Measurements from ENCODE around the gene HBG2.
"Not testable (repeated sequence)": the region's sequence is repeated elsewhere in the genome, so short reads cannot be mapped to it uniquely, and the experiment has no call there.

DNA sequence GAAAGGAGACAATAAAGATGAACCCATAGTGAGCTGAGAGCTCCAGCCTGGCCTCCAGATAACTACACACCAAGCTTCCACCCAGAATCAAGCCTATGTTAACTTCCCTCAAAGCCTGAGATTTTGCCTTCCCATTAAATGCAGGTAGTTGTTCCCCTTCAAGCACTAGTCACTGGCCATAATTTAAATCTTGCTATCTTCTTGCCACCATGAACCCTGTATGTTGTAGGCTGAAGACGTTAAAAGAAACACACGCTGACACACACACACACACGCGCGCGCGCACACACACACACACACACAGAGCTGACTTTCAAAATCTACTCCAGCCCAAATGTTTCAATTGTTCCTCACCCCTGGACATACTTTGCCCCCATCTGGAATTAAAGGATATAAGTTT, 6.1 kb downstream of the HBG2 start:
- TF ChIP-seq, protein P1, sequence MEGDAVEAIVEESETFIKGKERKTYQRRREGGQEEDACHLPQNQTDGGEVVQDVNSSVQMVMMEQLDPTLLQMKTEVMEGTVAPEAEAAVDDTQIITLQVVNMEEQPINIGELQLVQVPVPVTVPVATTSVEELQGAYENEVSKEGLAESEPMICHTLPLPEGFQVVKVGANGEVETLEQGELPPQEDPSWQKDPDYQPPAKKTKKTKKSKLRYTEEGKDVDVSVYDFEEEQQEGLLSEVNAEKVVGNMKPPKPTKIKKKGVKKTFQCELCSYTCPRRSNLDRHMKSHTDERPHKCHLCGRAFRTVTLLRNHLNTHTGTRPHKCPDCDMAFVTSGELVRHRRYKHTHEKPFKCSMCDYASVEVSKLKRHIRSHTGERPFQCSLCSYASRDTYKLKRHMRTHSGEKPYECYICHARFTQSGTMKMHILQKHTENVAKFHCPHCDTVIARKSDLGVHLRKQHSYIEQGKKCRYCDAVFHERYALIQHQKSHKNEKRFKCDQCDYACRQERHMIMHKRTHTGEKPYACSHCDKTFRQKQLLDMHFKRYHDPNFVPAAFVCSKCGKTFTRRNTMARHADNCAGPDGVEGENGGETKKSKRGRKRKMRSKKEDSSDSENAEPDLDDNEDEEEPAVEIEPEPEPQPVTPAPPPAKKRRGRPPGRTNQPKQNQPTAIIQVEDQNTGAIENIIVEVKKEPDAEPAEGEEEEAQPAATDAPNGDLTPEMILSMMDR (IDR thresholded peaks at IDR 0.05), result not testable (repeated sequence)
- not testable (repeated sequence) for TF ChIP-seq TCF7 (CRISPR knock-in tag; IDR thresholded peaks at IDR 0.05; ENCODE audit: low read depth); SMAD4 (CRISPR knock-in tag; IDR thresholded peaks at IDR 0.05); ZBTB21 (CRISPR knock-in tag; IDR thresholded peaks at IDR 0.05; ENCODE audit: borderline replicate concordance); NFE2L1 (CRISPR knock-in tag; IDR thresholded peaks at IDR 0.05); NFYB (CRISPR knock-in tag; conservative IDR thresholded peaks at IDR 0.05; ENCODE audit: low read depth); JAZF1 (CRISPR knock-in tag; IDR thresholded peaks at IDR 0.05); NR2C2 (CRISPR knock-in tag; IDR thresholded peaks at IDR 0.05)
- TF ChIP-seq, protein P2, sequence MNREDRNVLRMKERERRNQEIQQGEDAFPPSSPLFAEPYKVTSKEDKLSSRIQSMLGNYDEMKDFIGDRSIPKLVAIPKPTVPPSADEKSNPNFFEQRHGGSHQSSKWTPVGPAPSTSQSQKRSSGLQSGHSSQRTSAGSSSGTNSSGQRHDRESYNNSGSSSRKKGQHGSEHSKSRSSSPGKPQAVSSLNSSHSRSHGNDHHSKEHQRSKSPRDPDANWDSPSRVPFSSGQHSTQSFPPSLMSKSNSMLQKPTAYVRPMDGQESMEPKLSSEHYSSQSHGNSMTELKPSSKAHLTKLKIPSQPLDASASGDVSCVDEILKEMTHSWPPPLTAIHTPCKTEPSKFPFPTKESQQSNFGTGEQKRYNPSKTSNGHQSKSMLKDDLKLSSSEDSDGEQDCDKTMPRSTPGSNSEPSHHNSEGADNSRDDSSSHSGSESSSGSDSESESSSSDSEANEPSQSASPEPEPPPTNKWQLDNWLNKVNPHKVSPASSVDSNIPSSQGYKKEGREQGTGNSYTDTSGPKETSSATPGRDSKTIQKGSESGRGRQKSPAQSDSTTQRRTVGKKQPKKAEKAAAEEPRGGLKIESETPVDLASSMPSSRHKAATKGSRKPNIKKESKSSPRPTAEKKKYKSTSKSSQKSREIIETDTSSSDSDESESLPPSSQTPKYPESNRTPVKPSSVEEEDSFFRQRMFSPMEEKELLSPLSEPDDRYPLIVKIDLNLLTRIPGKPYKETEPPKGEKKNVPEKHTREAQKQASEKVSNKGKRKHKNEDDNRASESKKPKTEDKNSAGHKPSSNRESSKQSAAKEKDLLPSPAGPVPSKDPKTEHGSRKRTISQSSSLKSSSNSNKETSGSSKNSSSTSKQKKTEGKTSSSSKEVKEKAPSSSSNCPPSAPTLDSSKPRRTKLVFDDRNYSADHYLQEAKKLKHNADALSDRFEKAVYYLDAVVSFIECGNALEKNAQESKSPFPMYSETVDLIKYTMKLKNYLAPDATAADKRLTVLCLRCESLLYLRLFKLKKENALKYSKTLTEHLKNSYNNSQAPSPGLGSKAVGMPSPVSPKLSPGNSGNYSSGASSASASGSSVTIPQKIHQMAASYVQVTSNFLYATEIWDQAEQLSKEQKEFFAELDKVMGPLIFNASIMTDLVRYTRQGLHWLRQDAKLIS (CRISPR knock-in tag; IDR thresholded peaks at IDR 0.05; ENCODE audit: borderline replicate concordance), result not testable (repeated sequence)
- TF ChIP-seq, protein P3, sequence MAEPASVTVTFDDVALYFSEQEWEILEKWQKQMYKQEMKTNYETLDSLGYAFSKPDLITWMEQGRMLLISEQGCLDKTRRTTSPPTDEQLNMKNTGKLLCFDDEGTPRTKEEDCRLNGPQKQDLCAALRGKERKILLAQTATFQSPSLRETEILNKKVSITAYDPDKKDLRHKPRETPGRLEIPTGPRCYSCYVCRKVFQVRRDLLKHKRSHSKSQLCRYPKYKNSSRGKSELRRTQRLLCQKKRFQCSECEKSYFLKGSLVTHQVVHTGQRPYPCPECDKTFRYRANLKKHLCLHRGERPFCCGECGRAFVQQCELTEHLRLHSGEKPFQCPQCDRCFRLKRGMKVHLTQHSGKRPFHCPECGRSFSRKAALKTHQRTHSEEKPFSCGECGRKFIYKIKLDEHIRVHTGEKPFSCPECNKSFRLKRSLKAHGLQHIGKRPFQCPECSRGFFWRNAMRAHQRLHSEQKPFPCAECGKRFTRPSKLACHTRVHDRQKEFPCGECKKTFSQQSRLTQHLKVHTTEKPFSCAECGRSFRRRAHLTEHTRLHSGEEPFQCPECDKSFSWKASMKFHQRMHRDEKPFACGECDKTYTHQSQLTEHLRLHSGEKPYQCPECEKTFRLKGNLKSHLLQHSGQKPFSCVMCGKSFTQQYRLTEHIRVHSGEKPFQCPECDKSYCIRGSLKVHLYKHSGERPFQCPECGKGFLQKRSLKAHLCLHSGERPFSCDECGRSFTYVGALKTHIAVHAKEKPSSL (CRISPR knock-in tag; conservative IDR thresholded peaks at IDR 0.05), result not testable (repeated sequence)
- TF ChIP-seq, protein P4, sequence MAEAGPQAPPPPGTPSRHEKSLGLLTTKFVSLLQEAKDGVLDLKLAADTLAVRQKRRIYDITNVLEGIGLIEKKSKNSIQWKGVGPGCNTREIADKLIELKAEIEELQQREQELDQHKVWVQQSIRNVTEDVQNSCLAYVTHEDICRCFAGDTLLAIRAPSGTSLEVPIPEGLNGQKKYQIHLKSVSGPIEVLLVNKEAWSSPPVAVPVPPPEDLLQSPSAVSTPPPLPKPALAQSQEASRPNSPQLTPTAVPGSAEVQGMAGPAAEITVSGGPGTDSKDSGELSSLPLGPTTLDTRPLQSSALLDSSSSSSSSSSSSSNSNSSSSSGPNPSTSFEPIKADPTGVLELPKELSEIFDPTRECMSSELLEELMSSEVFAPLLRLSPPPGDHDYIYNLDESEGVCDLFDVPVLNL (CRISPR knock-in tag; IDR thresholded peaks at IDR 0.05; ENCODE audit: borderline replicate concordance, low read depth), result not testable (repeated sequence)
- TF ChIP-seq, protein P5, sequence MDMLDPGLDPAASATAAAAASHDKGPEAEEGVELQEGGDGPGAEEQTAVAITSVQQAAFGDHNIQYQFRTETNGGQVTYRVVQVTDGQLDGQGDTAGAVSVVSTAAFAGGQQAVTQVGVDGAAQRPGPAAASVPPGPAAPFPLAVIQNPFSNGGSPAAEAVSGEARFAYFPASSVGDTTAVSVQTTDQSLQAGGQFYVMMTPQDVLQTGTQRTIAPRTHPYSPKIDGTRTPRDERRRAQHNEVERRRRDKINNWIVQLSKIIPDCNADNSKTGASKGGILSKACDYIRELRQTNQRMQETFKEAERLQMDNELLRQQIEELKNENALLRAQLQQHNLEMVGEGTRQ (CRISPR knock-in tag; IDR thresholded peaks at IDR 0.05), result not testable (repeated sequence)
